A172 (cell line): ENCODE data around the gene TMEM89. TPM values are rescaled to one million over a fixed set of nuclear protein-coding genes. Genes with fewer than 3 reads are reported as not detected.

Experiments
- DNase-seq: peaks from one replicate; pipeline ENCODE4 v3.0.0-alpha.2; 2015; ENCODE audit warnings: low spot score
- total RNA-seq: library from RNA; depleted of rRNA; stranded (reverse); fragments of >200 nt; shearing (Covaris generic); gene quantifications from 2 replicates; pipeline ENCODE4 v1.2.3, GENCODE V29; 2014; rRNA removed

The TMEM89 gene
- total RNA-seq, 1 experiment from 2014 or later: not detected

GRCh38 chr3:48591436-48591835 lies 30.1 kb downstream of the TMEM89 start:
- DNase-seq: no peak

- no peak for DNase-seq
These were observed 33.3 kb downstream of the TMEM89 start for GRCh38 chr3:48588230-48588629.

- DNase-seq: no peak
These were observed 33.9 kb downstream of the TMEM89 start for GRCh38 chr3:48587686-48588085.

GRCh38 chr3:48585411-48585810 lies 36.2 kb downstream of the TMEM89 start:
- no peak for DNase-seq

- no peak for DNase-seq
These were observed 36.7 kb downstream of the TMEM89 start for GRCh38 chr3:48584836-48585235.

- no peak for DNase-seq
These were observed 39.7 kb downstream of the TMEM89 start for GRCh38 chr3:48581621-48582481.

GRCh38 chr3:48576647-48577046 lies 44.9 kb downstream of the TMEM89 start:
- DNase-seq: no peak

GRCh38 chr3:48575366-48575765 lies 46.2 kb downstream of the TMEM89 start:
- DNase-seq: no peak

- DNase-seq: no peak
These were observed 47.5 kb downstream of the TMEM89 start for GRCh38 chr3:48573973-48574585.

GRCh38 chr3:48572517-48572916 lies 49.1 kb downstream of the TMEM89 start:
- no peak for DNase-seq

- no peak for DNase-seq
These were observed 49.6 kb downstream of the TMEM89 start for GRCh38 chr3:48571938-48572337.

Other genes starting within 250 kb of the TMEM89 start
- not detected in 2 replicates for gene FBXW12, start 249.6 kb downstream of the TMEM89 start, total RNA-seq
- 24.9 and 66.5 TPM in 2 replicates for gene PLXNB1, start 191.7 kb downstream of the TMEM89 start, total RNA-seq
- gene CCDC51, start 181.7 kb downstream of the TMEM89 start, total RNA-seq: 42.7 and 49.8 TPM in 2 replicates
- 556 and 560 TPM in 2 replicates for gene TMA7, start 181.5 kb downstream of the TMEM89 start, total RNA-seq
- gene ATRIP, start 175.0 kb downstream of the TMEM89 start, total RNA-seq: 8.1 and 14.6 TPM in 2 replicates
- 143 and 147 TPM in 2 replicates for gene SHISA5, start 117.6 kb downstream of the TMEM89 start, total RNA-seq
- 7.6 and 8.4 TPM in 2 replicates for gene PFKFB4, start 65.0 kb downstream of the TMEM89 start, total RNA-seq
- 1.3 and 5.0 TPM in 2 replicates for gene UCN2, start 58.0 kb downstream of the TMEM89 start, total RNA-seq
- gene COL7A1, start 26.4 kb downstream of the TMEM89 start, total RNA-seq: 105 and 128 TPM in 2 replicates
- 485 and 565 TPM in 2 replicates for gene UQCRC1, start 12.1 kb downstream of the TMEM89 start, total RNA-seq
- 16.9 and 17.5 TPM in 2 replicates for gene SLC26A6, start 13.7 kb upstream of the TMEM89 start, total RNA-seq
- 4.9 and 5.8 TPM in 2 replicates for gene CELSR3, start 41.1 kb upstream of the TMEM89 start, total RNA-seq
- 23.6 and 37.7 TPM in 2 replicates for gene NCKIPSD, start 64.1 kb upstream of the TMEM89 start, total RNA-seq
- gene IP6K2, start 95.5 kb upstream of the TMEM89 start, total RNA-seq: 64.1 and 73.4 TPM in 2 replicates
- 33.9 and 37.3 TPM in 2 replicates for gene PRKAR2A, start 226.1 kb upstream of the TMEM89 start, total RNA-seq